ENCODE data around the gene HS3ST5. TPM values are rescaled to one million over a fixed set of nuclear protein-coding genes. Genes with fewer than 3 reads are reported as not detected.

The HS3ST5 gene
- total and polyA plus RNA-seq, 9 donors = 0.08 TPM; not detected in 8

DNA sequence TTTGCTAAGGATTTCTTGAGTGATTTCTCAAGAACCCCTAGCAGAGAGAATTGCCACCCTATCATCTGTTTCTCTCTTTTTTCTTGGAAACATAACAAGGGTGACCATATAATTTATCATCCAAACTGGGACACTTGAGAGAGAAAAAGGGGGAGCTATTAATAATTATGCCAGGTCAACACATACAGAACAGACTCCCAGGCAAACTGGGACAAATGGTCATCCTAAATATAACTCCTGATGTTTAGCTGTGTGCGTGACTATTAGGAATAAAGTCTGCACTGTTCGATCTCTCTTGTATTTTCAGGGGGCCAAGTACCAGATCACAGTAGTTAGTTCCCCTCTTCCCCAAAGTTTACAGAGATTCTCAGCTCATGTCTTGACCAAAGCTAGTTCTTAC is 11.7 kb upstream of the HS3ST5 start:
- TF ChIP-seq EP300 (IDR thresholded peaks at IDR 0.05) (no peak), POLR2A (IDR thresholded peaks at IDR 0.05) (no peak)
- TF ChIP-seq, protein P1, sequence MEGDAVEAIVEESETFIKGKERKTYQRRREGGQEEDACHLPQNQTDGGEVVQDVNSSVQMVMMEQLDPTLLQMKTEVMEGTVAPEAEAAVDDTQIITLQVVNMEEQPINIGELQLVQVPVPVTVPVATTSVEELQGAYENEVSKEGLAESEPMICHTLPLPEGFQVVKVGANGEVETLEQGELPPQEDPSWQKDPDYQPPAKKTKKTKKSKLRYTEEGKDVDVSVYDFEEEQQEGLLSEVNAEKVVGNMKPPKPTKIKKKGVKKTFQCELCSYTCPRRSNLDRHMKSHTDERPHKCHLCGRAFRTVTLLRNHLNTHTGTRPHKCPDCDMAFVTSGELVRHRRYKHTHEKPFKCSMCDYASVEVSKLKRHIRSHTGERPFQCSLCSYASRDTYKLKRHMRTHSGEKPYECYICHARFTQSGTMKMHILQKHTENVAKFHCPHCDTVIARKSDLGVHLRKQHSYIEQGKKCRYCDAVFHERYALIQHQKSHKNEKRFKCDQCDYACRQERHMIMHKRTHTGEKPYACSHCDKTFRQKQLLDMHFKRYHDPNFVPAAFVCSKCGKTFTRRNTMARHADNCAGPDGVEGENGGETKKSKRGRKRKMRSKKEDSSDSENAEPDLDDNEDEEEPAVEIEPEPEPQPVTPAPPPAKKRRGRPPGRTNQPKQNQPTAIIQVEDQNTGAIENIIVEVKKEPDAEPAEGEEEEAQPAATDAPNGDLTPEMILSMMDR (IDR thresholded peaks at IDR 0.05) = no peak
- WGBS, 3 donors = 87 to 96% (median 94%) methylated on average over 2 of the region's 2 CpGs

DNA sequence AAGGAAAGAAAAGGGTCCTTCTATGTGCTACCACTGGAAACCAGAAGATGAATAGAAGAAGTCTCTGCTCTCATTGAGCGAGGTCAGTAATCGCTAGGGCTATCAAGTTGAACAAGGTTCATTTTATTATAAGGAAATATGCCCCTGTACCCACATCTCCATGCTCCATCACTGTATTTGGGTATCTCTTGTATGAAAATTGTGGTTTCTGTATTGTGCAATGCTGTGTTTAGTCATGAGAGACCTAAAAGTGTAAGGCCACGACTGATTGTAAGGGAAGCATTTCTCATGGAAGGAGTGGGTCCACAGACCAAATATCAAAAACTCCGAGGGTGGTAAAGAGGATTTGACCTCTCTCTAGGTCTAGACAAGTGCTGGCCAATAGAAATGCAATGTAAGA is 3.6 kb upstream of the HS3ST5 start:
- no peak overlapping the region for H3K4me3 ChIP-seq
- intact Hi-C loops (cut with DNase I) = no loop called here
- 83 to 91% (median 89%) methylated on average over 4 of the region's 4 CpGs for WGBS, 3 donors
- no peak for DNase-seq
- no peak for TF ChIP-seq EP300 (IDR thresholded peaks at IDR 0.05)
- TF ChIP-seq, protein P1 (IDR thresholded peaks at IDR 0.05) = no peak
- no peak for TF ChIP-seq POLR2A (IDR thresholded peaks at IDR 0.05)
- H3K27ac ChIP-seq = no peak overlapping the region
- H3K9me3 ChIP-seq = no peaks in the 10 kb centered on the region
- H3K36me3 ChIP-seq = no peaks in the 10 kb centered on the region
- peaks cover 6% of the 10 kb centered on the region for H3K4me1 ChIP-seq (ENCODE audit: insufficient read depth)
- no peaks in the 10 kb centered on the region for H3K27me3 ChIP-seq

More for the DNA sequence above, 11.7 kb upstream of the HS3ST5 start:
- no peak overlapping the region for H3K27ac ChIP-seq
- no peaks in the 10 kb centered on the region for H3K27me3 ChIP-seq
- no peaks in the 10 kb centered on the region for H3K4me1 ChIP-seq (ENCODE audit: insufficient read depth)
- no peaks in the 10 kb centered on the region for H3K36me3 ChIP-seq
- H3K9me3 ChIP-seq = no peaks in the 10 kb centered on the region
- no peak overlapping the region for H3K4me3 ChIP-seq
- intact Hi-C loops (cut with DNase I) = loop anchor here in 1 of 4 donors (1.0 kb wide), 1 partner anchor 19 kb away; no protein-coding TSS in a partner anchor
- DNase-seq = no peak

DNA sequence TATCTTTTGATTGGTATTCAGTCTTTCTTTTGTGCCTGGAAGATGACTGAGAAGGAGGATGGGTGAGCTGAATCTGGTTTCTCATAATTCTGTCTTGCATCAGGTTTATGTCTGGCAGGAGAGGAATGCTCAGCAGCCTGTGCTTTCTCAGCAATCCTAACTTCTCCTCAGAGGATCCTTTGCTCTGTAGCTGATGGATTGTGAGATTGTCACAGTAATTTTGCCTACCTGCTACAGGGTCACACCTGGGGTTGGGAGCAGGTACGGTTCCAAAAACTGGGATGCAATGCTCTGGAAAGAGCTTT is 2.1 kb upstream of the HS3ST5 start:
- Histone ChIP-seq H3K36me3 (no peaks in the 10 kb centered on the region), H3K9me3 (no peaks in the 10 kb centered on the region), H3K27ac (no peak overlapping the region), H3K27me3 (no peaks in the 10 kb centered on the region), H3K4me3 (no peak overlapping the region), H3K4me1 (ENCODE audit: insufficient read depth) (peaks cover 6% of the 10 kb centered on the region)
- DNase-seq = no peak
- 80 to 84% (median 84%) methylated on average over 1 of the region's 1 CpG for WGBS, 3 donors
- no peak for TF ChIP-seq POLR2A (IDR thresholded peaks at IDR 0.05)
- TF ChIP-seq, protein P1 (IDR thresholded peaks at IDR 0.05) = no peak
- no peak for TF ChIP-seq EP300 (IDR thresholded peaks at IDR 0.05)
- intact Hi-C loops (cut with DNase I) = no loop called here

DNA sequence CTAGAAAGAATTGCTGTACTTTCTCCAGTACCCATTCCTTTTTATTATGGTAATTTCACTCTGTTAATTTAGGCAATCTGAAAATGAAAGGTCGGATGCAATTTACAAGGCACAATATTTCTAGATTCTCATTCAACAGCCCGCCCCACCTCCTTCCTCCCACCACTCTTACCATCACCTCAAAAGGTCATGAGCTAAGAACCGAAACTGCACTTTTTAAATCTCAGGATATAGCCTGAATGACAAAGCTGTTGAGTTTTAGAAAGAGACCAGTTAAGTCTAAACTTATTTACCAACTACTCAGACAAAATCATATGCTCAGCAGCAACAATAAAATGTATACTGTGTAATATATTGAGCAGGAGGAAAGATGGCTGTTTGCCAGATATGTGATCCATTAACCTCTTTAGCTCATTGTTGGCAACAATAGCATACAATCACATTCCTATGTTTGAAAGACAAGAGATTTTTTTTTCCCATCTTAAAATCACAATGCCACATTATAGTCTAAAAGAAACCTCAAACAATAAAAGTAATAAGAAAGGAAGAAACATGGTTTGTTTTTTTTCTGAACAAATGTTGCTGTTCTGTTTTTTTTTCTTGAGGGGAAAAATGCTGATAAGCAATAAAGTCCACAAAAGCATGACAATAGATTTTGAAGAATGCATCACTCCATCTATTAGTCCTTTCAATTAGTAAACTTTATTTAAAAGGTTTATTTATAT is 1.6 kb upstream of the HS3ST5 start:
- TF ChIP-seq, protein P1 (IDR thresholded peaks at IDR 0.05) = no peak
- TF ChIP-seq POLR2A (IDR thresholded peaks at IDR 0.05) (no peak), EP300 (IDR thresholded peaks at IDR 0.05) (no peak)
- intact Hi-C loops (cut with DNase I) = no loop called here
- H3K4me3 ChIP-seq = no peak overlapping the region
- H3K4me1 ChIP-seq (ENCODE audit: insufficient read depth) = peaks cover 6% of the 10 kb centered on the region
- no peaks in the 10 kb centered on the region for H3K9me3 ChIP-seq
- H3K36me3 ChIP-seq = no peaks in the 10 kb centered on the region
- no peak for DNase-seq
- H3K27me3 ChIP-seq = no peaks in the 10 kb centered on the region
- no peak overlapping the region for H3K27ac ChIP-seq
- 43 to 59% (median 53%) methylated on average over 3 of the region's 3 CpGs for WGBS, 3 donors

All from ovary (tissue), 9 donors.